Upper lobe of right lung (tissue), 1 donor: ENCODE measurements around the gene ARID4B. TPM values are rescaled to one million over a fixed set of nuclear protein-coding genes. Genes with fewer than 3 reads are reported as not detected.
A peak's percentile ranks its signal among the peaks of the same experiment; 100 is the strongest.
"Not testable (repeated sequence)": the region's sequence is repeated elsewhere in the genome, so short reads cannot be mapped to it uniquely, and the experiment has no call there.

Experiments used
- ATAC-seq: fragments of 200-7000 bp; cut with Tn5 transposase; one replicate; pipeline ENCODE4 v1.9.1; 2020; ENCODE audit warnings: mild to moderate bottlenecking, moderate library complexity
- DNase-seq: peaks from one replicate; pipeline ENCODE4 v3.0.0-alpha.2; 2020
- H3K27ac ChIP-seq: fragments of 200-600 bp; one replicate; pipeline ENCODE4 v1.8.0; 2022
- H3K27me3 ChIP-seq: fragments of 200-600 bp; one replicate; pipeline ENCODE4 v1.8.0; 2022; ENCODE audit warnings: mild to moderate bottlenecking
- H3K36me3 ChIP-seq: fragments of 200-600 bp; one replicate; pipeline ENCODE4 v1.8.0; 2022
- H3K4me1 ChIP-seq: fragments of 200-600 bp; one replicate; pipeline ENCODE4 v1.8.0; 2022
- H3K4me3 ChIP-seq: fragments of 200-600 bp; one replicate; pipeline ENCODE4 v1.8.0; 2022; ENCODE audit warnings: mild to moderate bottlenecking
- H3K9me3 ChIP-seq: fragments of 200-600 bp; one replicate; pipeline ENCODE4 v1.8.0; 2022
- CTCF ChIP-seq: fragments of 200-600 bp; IDR thresholded peaks from one replicate; pipeline ENCODE4 v1.8.0; 2022; ENCODE audit warnings: antibody characterized with exemption
- intact Hi-C: fragments of 100-400 bp; cut with DNase I; formaldehyde crosslinking; loops from one replicate; pipeline ENCODE4 v1.11.0; 2022
- total RNA-seq: library from RNA; stranded (reverse); fragmentation: NEBNext Ultra II Directional; extraction: Animal tissue kit (Norgen Biotek cat#: 25700); gene quantifications from one replicate; pipeline ENCODE4 v1.2.1, GENCODE V29; 2021
- donor health status: DM: no; HTN: yes; CAD: no; lungs with severe emphysema.

Gene ARID4B
- total RNA-seq, 1 donor from 2014 or later, result 38.7 TPM

DNA sequence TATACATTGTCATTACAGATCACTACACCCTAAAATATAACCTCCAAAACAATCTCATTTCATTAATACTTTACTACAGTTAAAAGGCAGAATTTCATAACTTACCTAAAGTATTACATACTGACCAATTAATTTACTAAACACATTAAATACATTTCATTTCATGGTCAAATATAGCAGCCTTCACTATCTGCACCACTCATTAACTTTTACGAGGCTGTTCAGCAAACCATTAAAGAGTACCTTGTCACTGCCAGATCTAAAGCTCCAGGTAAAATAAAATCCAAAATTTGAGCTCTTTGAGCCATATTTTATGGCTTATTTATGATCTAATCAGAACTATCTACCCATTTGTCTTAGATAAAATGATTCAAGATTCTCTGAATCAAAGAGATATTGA, 100.6 kb downstream of the ARID4B start:
- no peak overlapping the region for H3K4me3 ChIP-seq
- H3K27me3 ChIP-seq, result no peaks in the 10 kb centered on the region
- intact Hi-C loops, result no loop called here
- peaks cover 82% of the 10 kb centered on the region for H3K36me3 ChIP-seq
- no peak for TF ChIP-seq CTCF
- DNase-seq (no peak), ATAC-seq (no peak)
- no peaks in the 10 kb centered on the region for H3K9me3 ChIP-seq
- no peak overlapping the region for H3K27ac ChIP-seq
- H3K4me1 ChIP-seq, result no peaks in the 10 kb centered on the region

- H3K4me1 ChIP-seq, result no peaks in the 10 kb centered on the region
- ATAC-seq (no peak), DNase-seq (no peak)
- H3K4me3 ChIP-seq, result no peak overlapping the region
- peaks cover 87% of the 10 kb centered on the region for H3K36me3 ChIP-seq
- H3K27ac ChIP-seq, result no peak overlapping the region
- intact Hi-C loops, result no loop called here
- no peaks in the 10 kb centered on the region for H3K27me3 ChIP-seq
- H3K9me3 ChIP-seq, result no peaks in the 10 kb centered on the region
- no peak for TF ChIP-seq CTCF
These were observed 101.0 kb downstream of the ARID4B start for GRCh38 chr1:235226933-235227332.

DNA sequence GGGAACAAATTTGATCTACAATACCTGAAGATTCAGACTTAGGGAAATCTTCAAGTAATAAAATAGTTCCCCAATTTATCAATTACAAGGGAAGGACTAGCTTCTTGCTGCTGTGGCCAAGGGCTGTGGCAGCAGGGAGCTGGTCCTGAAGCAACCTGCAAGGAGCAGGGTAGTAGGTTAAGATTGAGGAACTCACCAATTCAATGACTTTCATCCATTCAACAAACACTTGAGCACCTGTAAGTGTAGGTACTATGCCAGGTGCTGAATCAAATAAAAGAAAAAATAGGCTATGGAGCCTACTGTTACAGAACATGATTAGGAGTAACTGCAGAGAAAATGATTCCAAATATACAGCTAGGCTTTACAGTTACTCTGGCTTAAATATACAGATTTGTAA, 102.7 kb downstream of the ARID4B start:
- peaks cover 90% of the 10 kb centered on the region for H3K36me3 ChIP-seq
- no peaks in the 10 kb centered on the region for H3K27me3 ChIP-seq
- no peak overlapping the region for H3K27ac ChIP-seq
- ATAC-seq (peak; percentile 80), DNase-seq (no peak)
- intact Hi-C loops, result no loop called here
- no peak for TF ChIP-seq CTCF
- no peaks in the 10 kb centered on the region for H3K4me1 ChIP-seq
- H3K9me3 ChIP-seq, result no peaks in the 10 kb centered on the region
- H3K4me3 ChIP-seq, result no peak overlapping the region

GRCh38 chr1:235221653-235222375, 106.2 kb downstream of the ARID4B start:
- H3K36me3 ChIP-seq, result peaks cover 77% of the 10 kb centered on the region

DNA sequence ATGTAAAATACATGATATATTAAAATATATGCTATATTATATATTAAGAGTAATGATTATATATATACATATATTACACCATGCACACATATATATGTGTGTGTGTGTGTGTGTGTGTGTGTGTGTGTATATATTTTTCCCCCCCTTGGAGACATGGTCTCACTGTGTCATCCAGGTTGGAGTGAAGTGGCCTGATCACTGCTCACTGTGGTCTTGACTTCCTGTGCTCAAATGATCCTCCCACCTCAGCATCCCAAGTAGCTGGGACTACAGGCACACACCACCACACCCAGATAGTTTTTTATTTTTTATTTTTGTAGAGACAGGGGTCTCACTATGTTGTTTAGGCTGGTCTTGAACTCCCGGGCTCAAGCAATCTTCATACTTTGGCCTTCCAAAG, 112.5 kb downstream of the ARID4B start:
- H3K4me1 ChIP-seq, result no peaks in the 10 kb centered on the region
- TF ChIP-seq CTCF, result no peak
- intact Hi-C loops, result no loop called here
- no peak for DNase-seq
- H3K9me3 ChIP-seq, result no peaks in the 10 kb centered on the region
- peaks cover 70% of the 10 kb centered on the region for H3K36me3 ChIP-seq
- H3K27ac ChIP-seq, result no peak overlapping the region
- ATAC-seq, result no peak
- H3K27me3 ChIP-seq, result no peaks in the 10 kb centered on the region
- H3K4me3 ChIP-seq, result no peak overlapping the region

More at GRCh38 chr1:235221653-235222375, 106.2 kb downstream of the ARID4B start:
- Histone ChIP-seq H3K27me3 (no peaks in the 10 kb centered on the region), H3K9me3 (no peaks in the 10 kb centered on the region), H3K4me1 (no peaks in the 10 kb centered on the region), H3K4me3 (no peak overlapping the region), H3K27ac (no peak overlapping the region)
- no peak for ATAC-seq
- no peak for TF ChIP-seq CTCF
- intact Hi-C loops, result no loop called here
- no peak for DNase-seq

DNA sequence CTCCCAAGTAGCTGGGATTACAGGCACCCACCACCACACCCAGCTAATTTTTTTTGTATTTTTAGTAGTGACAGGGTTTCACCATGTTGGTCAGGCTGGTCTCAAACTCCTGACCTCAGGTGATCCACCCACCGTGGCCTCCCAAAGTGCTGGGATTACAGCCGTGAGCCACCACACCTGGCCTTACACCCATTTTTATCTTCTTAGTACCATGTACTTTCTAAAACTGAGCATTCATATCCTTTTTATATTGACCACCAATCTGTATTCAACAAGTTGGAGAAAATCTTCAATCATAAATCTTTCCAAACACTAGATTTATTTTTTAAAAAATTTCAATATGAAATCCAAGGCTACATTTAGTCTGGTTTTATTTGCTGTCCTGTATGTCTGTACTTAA, 113.0 kb downstream of the ARID4B start:
- H3K36me3 ChIP-seq, result peaks cover 70% of the 10 kb centered on the region
- H3K9me3 ChIP-seq, DNase-seq, intact Hi-C loops, H3K27me3 ChIP-seq, H3K4me3 ChIP-seq, ATAC-seq, H3K4me1 ChIP-seq, H3K27ac ChIP-seq: not testable (repeated sequence)
